Limb (tissue), 2 donors: ENCODE data around the gene TBX21.

Source experiments
- DNase-seq, 2 donors: peaks; one replicate each; pipeline ENCODE4 v3.0.0-alpha.2; 2016; ENCODE audit errors: extremely low spot score in 2 of 2

TBX21 gene

DNA sequence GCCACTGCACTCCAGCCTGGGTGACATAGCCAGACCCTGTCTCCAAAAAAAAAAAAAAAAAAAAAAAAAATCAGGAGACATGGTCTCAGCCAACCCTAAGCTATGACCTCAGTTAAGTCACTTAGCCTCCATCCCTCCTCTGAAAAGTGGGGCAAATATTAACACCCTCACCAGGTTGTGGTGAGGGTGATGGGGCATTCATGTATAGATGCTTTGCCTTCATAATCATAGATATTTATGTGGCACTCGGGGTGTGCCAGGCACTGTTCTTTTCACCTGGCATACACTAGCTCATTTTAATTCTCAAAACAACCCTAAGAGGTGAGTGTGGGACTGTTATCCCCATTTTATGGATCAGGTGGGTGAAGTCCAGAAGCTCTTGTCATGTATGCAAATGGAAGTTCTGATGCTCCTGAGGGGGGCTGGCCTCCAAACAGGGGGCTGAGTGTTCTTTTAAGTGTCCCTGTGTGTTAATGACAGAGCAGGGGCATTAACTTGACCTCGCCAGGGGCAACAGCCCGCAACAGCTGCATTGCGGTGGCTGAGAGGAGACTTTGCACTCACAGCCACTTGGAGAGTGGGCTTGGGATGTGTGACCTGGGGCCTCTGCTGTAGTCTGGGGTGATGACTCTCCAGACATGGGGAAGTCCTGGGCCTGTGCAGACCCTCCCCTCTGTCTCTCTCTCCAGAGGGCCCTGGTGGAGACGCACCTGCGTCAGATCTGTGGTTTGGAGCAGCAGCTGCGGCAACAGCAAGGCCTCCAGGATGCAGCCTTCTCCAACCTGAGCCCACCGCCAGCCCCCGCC lies 34.9 kb upstream of the TBX21 start:
- peak in 1 of 2 donors; percentile 33 for DNase-seq

DNA sequence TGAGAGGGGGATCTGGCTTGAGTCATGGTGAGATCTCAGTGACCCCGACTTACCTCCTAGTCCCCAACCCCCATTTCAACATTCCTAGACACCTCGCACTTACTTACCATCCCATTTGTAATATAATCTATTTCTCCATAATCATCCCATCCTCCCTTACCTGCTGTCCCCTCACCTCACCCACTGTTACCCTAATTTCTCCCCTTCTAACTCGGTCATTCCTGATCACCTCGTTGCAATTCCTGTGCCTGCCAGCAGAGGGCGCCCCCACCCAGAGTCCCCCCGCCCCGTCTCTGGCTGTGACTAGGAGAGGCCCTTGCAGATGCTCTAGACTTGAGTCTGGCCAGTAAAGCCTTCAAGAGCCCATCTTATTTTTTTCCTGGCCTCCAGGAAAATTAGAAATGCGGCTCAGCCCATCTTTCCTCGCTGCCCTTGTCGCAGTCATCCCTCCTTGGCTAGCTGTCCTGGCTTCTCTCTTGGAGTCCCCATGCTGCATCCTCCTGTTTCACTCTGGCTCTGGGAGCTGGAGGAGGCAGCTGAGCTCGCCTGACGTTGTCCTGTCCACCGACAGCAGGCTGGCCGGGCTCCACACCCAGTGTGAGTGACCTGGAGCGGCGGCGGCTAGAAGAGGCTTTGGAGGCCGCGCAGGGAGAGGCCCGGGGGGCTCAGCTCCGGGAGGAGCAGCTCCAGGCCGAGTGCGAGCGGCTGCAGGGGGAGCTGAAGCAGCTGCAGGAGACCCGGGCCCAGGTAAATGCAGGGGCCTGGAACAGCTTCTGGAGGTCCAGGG lies 34.1 kb upstream of the TBX21 start:
- DNase-seq, result peak; percentile 42 to 83

DNA sequence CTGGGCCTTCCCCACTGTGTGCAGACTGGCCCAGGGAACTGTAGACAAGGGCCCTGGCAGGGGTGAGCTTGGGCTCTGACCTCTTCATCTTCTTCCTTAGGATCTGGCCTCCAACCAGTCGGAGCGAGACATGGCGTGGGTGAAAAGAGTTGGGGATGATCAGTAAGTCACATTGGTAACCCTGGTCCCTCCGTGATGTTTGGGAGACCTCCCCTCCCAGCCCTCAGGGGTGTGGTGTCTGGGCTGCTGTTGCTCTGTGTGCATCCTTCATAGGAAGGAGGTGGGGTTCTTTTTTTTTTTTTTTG lies 33.5 kb upstream of the TBX21 start:
- no peak for DNase-seq

DNA sequence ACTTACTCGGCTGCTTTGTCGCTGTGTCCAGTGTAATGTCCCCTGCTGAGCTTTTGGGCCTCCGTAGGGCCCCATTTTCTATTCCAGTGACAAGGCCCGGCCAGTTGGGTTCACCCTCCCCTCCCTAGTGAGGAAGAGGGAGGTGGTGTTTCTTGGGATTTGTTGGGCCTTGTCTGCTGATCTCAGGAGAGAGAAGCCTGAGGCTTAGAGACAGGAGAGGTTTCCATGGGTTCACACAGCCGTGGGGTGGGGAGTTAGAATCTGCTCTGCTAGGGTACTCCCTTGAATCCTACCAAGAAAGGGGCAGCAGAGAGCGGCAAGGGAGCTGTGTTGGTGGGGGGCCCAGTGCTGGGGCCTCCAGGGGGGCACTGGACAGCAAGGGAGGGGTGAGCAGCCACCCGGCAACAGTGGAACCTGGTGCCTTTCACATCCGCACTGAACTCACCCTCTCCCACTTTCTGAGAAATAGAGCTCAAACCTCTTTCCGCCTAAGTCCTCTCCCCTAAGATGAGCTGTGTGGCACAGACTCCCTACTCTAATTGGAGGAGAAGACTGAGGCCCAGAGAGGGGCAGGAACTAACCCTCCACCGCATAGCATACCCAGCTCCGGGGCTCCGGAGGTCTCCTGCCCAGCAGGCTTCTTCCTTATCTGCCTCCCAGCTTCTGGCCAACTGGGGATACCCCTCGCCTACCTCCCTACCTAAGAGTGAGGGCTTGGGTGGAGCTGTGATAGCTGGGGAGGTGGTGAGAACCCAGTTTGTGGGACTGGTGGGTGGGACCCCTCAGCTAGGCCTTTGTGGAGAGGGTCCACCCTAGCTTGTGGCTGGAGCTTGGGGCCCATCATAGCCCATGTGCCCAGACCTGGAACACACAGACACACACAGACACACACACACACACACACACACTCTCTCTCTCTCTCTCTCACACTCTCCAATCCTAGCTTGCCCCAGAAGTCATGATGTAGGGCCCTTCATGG lies 32.3 kb upstream of the TBX21 start:
- DNase-seq, result peak in 1 of 2 donors; percentile 17

DNA sequence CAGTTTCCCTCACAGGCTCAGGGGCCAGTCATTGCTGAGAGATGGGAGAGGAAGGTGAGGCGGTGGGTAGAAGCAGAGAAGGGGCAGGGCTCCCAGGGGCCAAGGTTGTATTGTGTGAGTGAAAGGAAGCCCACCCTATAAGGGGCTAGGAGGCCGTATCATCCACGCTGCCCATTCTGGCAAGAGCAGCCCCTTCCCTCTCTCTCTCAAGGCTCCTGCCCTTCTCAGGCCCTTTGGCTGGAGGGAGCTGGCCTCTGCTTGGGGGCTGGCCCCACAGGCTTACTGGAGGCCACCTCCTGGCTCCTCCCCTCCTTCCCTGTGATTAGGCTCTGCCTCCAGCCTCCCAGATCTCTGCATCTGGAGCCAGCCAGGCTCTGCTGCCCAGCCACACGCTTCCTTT lies 31.4 kb upstream of the TBX21 start:
- peak in 1 of 2 donors; percentile 27 for DNase-seq

DNA sequence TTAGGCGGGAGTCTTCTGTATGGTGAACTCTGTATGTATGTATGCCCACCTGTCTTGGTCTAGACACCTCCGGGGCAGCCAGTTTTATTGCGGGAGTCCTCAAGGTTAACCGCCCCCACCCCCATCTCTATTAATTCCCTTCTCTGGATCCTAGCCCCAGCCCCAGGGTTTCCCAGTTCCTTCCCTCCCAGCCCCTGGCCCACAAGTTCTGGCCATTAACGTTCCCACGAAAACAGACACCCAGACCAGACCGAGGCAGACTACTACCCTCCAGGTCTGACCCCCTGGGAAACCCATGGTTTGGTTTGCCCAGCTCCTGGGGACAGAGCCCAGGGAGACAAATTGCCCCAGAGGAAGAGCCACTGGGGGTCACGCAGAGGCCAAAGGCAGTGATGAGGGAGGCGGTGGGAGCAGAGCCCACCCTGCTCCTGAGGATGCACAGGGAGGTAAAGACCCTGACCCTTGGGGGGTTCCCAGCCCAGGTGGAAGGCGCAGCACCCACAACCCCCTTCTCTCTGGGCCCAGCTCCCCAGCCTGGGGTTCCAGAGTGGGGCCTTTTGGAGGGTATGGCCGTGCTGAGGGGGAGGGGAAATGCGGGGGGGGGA lies 30.5 kb upstream of the TBX21 start:
- DNase-seq, result peak in 1 of 2 donors; percentile 17

DNA sequence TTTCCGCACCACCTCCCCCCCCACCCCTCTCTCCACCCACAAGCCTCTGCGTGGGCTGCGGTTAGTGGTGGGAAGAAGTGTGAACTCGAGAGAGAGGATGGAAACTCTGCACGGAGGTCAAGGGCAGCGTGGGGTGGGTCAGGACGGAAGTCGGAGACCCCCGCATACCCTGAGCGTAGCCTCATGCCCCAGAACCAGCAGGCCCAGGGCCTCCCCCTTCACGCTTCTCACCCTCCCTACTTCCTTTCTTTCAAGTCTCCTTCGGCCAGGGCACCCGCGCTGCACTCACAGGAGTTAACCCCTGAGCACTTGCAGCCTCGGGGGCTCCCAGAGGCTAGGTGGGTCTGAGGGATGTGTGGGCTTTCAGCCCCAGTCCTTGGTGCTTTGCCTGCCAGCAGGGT lies 29.8 kb upstream of the TBX21 start:
- DNase-seq, result peak in 1 of 2 donors; percentile 25

DNA sequence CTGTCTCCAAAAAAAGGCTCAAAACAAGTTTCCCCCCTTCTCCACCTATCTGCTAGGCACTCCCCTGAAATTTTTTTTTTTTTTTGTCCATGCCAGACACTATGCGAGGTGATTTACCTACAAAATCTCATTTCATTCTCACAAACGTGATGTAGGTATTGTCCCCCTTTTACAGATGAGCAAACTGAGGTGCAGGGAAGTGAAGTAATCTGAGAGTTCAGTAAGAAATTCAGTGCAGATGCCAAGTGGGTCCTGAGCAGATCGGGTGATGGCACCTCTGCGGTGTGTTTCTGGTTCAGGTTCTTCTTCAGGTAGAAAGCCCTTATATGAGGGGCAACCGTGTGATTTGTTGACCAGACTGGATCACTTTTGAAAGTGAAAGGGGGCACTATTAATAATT lies 29.4 kb upstream of the TBX21 start:
- no peak for DNase-seq

DNA sequence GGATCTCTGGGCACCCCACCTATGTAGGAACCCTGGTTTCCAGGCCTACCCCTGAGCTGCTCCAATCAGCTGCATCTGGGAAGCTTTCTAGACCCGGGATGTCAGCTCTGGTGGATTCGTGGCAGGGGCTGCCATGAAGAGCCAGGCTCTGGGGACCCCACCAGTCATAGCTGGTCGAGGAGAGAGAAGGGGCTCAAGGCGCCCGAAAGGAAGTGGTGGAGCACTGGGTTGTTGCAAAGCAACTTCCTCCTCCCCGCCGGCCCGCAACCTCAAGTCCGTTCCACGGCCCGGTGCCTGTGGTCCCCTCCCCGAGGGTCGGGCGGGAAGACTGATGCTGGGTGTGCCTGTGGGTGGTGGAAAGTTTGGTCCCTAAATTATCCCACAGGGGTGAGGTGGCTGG lies 28.9 kb upstream of the TBX21 start:
- no peak for DNase-seq

DNA sequence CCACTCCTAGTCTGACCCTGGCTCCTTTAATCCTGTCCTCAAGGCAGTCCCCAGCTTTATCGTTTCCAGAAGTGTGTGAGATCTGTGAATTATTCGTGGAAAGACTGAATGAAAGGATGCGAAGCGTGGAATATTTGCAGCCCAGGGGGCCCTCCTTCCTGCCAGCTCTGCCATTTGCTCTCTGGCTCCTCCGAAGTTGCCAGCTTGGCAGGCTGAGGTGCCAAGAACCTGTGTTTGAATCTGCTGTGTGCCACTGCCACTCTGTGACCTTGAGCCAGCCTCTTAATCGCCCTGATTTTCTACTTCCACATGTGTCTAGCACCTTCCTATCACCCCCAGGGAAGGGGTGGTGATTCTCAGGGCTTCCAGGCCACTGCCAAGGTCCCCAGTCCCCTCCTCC lies 28.3 kb upstream of the TBX21 start:
- DNase-seq, result no peak

DNA sequence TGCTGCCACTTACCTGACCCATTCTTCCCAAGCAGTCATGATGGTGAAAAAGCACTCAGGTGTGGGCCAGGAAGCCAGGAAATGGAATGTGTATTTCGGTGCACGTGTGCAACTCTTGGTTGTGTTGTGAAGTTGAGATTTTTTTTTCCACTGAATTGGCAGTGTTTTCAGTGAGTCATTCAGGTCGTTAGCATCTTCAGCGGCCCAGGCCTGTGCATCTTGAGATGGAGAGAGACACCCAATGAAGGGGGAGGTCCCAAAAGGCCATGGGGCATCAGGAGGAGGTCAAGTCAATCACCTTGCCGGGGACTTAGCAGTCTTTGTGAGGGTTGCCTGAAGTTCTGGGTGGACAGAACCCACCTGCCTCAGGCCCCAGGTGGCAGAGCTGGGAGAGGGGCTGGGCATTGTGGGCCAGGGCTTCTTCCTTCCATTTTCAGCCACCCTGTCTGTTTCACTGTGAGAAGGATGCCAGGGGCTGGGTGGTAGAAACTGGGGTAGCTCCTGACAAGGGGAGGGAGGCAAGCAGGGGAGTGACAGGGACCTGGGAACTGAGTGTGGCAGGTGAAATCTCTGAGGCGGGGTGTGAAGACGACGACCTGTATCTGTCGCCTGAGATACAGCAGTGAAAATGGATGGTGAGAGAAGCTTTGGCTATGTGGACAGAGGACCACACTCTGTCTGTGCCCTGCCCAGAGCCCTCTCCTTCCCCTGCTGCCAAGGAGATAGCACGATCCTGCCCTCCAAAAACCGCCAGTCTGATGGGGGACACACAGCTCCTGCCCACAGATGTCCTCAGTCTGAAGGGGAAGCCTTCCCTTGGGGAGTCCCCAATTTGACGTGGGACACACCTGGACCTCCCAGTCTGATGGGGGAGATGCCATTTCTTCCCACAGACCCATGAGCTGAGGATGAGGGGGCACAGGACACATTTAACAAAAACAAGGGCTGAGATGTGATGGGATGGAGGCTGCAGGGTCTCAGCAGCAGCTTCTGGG lies 27.2 kb upstream of the TBX21 start:
- no peak for DNase-seq

DNA sequence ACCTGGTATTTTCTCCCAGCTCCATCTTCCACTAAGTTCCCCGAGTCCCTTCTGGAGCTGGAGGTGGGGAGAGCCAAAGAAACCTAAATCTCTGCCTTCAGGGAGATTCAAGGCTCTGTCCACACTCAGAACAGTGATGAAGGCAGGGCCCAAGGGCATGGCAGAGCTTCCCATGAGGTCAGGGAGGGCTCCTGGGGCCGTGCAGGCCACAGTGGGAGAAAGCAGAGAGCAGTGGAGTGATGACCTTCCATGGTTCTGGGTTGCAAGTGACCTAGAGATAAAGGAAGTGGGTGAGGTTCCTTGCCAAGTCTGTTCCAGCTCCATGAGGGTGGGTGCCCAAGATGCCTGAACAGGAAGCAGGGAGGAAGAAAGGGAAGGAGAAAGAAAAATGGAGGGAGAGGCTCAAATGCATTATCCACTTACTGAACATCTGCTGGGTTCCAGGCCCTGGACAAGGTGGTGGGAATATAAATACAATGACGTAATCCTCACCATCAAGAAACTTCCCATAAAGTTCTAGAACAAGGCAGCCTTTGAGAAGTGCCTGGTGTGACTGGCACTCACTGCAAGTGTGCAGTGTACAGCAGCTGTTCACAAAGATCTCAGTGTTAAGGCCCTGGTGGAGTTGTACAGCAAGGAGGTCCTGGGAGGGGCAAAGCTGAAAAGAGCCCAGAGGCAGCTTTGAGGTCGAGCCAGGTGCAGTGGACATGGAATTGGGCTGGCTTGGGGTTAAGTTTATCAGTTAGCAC lies 25.8 kb upstream of the TBX21 start:
- DNase-seq, result peak; percentile 56 to 60

DNA sequence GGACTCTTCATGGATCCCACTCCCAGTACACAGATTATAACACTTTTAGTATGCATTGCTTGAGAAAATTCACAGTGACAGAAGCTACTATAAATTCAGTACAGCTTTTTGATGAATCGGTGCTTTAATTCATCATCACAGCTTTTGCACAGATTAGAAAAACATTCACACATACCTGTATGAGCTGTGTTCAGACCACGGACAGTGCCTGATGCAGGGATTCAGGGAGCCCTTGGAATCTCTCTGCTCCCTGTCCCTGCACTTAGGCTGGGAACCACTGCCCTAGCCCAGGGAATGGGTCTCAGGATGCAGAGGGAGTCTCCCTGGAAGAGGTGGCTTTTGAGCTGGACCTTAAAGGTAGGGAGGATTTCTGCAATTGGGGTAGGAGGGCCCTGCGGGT lies 25.2 kb upstream of the TBX21 start:
- no peak for DNase-seq

DNA sequence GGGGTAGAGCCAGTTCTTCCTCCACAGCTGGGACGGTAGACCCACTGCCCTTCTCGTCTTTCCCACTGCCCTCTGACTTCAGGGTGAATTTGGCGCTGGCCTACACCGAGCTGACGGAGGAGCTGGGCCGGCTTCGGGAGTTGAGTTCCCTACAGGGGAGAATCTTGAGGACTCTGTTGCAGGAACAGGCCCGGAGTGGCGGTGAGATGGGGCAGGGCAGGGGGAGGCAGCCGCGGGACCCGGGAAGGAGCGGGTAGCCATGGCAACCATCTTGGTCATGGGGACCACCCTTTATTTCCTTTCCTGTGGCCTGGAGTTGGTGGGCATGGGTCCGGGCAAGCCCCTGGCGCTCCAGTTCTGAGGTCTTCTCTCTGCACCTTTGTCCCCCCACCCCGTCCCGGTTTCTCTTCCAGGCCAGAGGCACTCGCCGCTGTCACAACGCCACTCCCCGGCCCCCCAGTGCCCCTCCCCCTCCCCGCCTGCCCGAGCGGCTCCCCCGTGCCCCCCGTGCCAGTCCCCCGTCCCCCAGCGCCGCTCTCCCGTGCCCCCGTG lies 24.6 kb upstream of the TBX21 start:
- DNase-seq, result no peak

DNA sequence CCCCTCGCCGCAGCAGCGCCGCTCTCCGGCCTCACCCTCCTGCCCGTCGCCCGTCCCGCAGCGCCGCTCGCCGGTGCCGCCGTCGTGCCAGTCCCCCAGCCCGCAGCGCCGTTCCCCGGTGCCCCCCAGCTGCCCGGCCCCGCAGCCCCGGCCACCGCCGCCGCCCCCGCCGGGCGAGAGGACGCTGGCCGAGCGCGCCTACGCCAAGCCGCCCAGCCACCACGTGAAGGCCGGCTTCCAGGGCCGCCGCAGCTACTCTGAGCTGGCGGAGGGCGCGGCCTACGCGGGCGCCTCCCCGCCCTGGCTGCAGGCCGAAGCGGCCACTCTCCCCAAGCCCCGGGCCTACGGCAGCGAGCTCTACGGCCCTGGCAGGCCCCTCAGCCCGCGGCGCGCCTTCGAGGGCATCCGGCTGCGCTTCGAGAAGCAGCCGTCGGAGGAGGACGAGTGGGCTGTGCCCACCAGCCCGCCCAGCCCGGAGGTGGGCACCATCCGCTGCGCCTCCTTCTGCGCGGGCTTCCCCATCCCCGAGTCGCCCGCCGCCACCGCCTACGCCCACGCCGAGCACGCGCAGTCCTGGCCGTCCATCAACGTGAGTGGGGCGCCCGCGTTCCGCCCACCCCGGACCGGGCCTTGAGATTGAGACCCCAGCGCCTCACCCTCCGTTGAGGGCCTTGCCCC lies 24.0 kb upstream of the TBX21 start:
- DNase-seq, result no peak

DNA sequence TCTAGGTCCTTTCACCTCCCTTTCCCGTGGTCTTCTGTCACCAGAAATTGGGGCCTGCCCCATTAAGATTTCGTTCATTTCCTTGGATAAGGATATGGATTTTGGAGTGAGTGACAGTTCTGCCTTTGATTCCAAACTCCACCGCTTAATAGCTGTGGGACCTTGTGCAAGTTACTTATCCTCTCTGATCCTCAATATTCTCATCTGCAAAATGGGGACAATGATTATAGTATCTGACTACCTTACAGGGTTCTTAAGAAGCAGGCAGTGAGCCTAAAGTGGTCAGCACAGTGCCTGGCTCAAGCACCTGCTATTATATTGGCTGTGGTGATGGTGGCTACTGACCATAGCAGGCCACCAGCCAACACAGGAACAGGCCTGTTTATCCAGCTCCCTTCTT lies 23.4 kb upstream of the TBX21 start:
- no peak for DNase-seq

DNA sequence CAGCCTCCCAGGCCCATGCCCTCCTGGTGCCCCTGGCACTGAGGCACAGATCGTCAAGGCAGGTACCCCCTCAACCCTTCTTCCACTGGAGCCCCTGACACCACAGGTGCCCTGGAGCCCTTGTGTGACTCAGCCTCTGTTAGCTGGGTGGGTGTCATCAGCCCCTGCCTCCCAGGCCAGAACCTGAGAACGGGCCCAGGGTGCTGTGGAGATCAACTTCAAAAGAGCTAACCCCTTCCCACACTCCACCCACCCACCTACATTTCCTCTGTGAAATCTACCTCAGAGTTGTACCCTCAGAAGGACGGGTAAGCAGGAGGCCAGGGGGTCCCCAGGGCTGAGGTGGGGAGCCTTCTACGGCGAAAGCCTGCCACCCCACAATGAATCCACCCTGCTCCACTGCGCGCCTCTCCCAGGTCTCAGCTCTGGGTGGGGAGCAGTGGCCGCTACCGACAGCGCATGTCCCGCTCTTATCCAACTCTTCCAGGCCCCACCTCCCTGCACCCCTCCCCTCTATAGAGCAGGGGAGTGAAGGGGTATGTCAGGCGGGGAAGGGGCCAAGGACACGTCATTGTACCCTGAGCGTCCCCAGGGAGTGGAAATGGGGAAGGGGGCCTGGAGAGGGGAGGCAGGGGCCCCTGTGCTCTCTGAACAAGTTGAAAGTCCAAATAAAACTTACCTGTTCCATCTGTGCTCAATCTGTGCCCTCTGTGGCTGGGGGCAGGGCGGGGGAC lies 21.5 kb upstream of the TBX21 start:
- no peak for DNase-seq
